ENCODE results near the gene NXN.
"Not testable (repeated sequence)": the region's sequence is repeated elsewhere in the genome, so short reads cannot be mapped to it uniquely, and the experiment has no call there.

NXN gene

DNA sequence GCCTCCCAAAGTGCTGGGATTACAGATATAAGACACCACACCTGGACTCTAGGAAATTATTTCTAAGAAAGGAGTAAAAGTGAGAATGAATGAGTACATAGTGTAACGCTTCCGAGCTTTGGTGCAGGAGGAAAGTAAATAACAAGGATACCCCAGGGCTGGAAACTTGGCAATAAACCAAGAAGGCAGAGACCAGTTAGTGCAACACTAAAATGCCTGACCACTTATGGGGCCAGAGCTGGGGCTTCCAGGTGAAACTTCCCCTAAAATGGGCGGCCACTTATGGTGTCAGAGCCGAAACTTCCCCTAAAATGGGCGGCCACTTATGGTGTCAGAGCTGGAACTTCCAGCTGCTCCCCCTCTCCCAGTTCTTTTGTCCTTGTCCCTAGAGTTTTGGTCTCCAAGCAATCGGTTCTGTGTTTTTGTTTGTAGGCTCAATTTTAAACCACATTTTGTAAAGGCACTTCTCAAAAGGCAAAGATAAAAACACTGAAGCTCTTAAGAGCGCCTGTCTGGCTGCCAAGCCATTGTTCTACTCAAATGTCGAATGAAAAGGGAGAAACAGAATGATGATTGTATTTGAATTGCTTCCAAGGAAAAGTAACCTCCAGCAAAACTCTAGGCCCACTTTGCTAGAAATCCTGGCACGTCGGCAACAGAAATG is 63.9 kb downstream of the NXN start:
- no peak for DNase-seq

DNA sequence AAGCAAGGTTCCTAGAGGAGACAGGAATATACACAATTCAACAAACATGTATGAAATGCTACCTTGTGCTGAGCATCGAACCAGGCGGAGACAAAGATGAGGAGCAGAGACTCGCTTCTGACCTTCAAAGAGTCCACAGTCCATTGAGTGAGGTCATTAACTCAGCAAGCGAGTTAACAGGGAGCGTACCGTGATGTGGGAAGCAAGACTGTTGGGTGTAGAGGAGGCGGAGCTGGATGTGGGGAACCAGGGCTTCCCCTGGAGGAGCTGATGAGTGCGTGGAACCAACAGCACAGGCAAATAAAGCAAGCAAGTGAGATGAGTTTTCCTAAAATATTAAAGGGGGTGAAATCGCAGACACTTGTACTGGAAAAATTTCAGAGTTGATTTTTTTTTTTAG is 65.0 kb downstream of the NXN start:
- DNase-seq = no peak

GRCh38 chr17:913207-913606 is 66.4 kb downstream of the NXN start:
- no peak for DNase-seq

- no peak for DNase-seq
These were observed 69.8 kb downstream of the NXN start for GRCh38 chr17:909642-910323.

GRCh38 chr17:907725-908124 is 71.9 kb downstream of the NXN start:
- DNase-seq = no peak

GRCh38 chr17:905708-906107 is 73.9 kb downstream of the NXN start:
- DNase-seq = not testable (repeated sequence)

DNA sequence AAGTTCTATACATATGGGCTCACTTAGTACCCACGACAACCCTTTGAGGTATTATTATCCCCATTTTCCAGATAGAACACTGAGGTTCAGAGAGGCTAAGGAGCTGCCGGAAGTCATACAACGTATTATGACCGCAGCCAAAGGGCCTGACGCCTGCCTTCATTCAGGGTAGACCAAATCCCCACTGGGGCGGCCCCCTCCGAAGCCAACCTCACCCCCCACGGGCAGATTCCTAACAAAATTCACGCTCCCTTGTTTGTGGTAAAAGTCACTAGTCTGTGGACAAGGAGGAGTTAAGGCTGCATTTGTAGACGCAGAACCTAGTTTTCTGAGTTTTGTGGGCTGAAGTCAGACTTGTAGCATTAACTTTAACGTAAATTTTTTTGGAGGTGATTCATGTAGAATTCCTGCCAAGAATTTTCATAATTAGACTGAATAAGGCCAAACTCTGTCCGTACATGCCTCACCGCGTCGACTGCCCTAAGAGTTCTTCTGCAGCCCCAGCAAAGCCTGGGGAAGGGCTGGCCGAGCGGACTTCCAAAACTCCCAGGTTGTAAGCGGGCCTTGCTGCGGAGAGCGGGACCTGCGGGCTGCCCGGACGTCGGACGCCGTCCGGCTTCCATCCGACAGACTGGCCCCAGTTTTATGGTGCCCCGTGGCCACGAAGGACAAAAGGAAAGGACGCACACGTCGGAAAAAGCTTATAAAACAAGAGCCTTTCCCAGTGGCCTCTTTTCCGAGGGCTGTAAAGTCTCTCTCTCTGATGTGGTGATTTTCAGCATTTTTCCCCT is 75.7 kb downstream of the NXN start:
- no peak for DNase-seq

DNA sequence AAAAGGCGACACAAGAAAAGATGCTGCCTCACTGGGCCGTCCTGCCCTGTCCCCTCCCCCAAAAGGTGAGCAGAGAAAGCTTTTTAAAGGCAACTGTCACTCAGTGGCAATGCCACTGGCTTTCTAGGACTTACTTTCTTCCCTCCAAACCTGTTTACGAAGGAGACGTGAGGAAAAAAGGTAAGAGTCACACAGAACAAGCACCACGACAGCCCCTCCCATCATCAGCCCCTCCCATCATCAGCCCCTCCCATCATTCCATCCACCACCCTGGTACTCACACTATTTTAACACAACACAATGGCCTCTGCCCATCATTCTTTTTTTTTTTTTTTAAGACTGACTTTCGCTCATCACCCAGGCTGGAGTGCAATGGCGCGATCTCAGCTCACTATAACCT is 77.1 kb downstream of the NXN start:
- no peak for DNase-seq

DNA sequence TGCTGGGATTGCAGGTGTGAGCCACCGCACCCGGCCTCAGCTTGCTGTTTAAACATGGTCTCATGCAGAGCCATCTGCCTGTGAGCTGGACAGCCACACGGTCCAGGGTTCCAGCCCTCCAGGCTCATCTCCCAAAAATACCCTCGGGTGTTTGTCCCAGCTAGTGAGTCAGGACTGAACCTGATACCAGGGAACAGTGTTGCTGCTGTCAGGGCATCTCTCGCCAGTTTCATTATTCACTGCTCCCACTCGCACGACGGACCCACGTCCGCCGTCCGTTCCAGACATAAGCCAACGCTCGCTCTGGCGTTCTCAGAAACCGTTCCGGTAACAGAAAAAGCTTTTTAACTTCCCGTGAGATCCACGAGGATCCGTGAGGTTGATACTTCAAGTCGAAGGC is 77.6 kb downstream of the NXN start:
- no peak for DNase-seq

GRCh38 chr17:901191-901950 is 78.2 kb downstream of the NXN start:
- no peak for DNase-seq

GRCh38 chr17:900336-900934 is 79.1 kb downstream of the NXN start:
- no peak for DNase-seq

- no peak for DNase-seq
These were observed 81.5 kb downstream of the NXN start for GRCh38 chr17:897970-898619.

DNA sequence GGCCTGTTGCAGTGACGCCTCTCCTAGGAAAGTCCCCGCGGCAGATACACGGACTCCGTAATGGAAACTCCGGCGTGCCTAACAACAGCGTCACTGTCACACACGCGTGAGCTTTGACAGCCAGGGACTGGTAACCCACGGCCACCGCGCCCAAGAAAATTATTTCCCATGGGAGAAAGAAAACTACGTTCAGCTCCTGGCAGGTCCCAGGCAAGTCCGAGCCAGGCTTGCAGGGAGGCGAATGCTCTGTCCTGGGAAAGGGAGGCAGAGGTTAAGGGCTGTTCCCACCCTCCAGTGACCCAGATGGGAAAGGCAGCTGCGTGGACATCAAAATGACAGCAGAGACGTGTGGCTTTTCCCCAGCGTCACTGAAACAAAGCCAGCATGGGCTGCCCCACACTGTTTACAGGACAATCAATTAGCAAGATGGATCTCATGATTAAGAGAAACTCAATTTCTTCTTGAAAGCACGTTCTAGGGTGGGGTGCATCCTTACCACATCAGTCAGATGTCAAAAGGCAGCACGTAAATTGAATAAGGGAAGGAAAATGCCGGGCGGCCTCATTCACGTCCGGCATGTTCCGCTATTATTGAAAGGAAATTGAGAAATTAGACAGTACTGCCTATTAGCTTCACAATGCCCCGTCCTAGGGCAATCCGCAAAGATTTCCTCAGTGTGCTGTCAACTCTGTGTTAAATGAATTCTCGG is 82.5 kb downstream of the NXN start:
- no peak for DNase-seq

DNA sequence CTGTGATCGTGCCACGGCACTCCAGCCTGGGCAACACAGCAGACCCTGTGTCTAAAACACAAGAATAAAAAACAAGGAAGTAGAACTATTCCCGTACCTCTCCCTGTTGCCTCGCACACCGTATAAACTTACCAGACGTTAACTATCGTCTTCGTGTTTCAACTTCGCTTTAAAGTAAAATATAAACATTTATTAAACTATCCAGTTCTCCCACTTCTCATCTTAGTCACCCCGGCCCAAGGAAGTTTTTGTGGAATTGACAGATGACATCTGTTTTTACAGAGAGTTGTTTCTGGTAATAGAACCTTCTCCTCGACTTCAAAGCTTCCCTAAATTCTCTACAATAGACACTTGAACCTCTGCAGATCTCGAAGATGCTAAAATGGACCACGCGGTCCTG is 83.1 kb downstream of the NXN start:
- no peak for DNase-seq

- DNase-seq = no peak
These were observed 86.6 kb downstream of the NXN start for GRCh38 chr17:892958-893357.

GRCh38 chr17:888998-889441 is 90.6 kb downstream of the NXN start:
- DNase-seq = peak in 1 of 2 donors; percentile 7

- DNase-seq = no peak
These were observed 91.9 kb downstream of the NXN start for GRCh38 chr17:887551-888209.

- no peak for DNase-seq
These were observed 93.5 kb downstream of the NXN start for GRCh38 chr17:885971-886571.

DNA sequence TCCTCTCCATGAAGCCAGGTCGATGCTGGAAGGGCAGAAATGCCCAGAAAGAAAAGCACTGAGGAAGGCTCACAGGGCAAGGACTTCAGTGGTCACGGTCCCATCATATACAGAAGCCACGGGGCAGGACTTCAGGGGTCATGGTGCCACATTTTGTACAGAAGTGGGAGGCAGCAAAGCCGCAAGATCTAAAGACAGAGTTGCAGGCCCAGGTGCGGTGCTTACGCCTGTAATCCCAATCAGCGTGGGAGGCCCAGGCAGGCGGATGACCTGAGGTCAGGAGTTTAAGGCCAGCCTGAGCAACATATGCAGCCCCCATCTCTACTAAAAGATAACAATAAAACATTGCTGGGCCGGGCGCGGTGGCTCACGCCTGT is 96.0 kb downstream of the NXN start:
- no peak for DNase-seq

DNA sequence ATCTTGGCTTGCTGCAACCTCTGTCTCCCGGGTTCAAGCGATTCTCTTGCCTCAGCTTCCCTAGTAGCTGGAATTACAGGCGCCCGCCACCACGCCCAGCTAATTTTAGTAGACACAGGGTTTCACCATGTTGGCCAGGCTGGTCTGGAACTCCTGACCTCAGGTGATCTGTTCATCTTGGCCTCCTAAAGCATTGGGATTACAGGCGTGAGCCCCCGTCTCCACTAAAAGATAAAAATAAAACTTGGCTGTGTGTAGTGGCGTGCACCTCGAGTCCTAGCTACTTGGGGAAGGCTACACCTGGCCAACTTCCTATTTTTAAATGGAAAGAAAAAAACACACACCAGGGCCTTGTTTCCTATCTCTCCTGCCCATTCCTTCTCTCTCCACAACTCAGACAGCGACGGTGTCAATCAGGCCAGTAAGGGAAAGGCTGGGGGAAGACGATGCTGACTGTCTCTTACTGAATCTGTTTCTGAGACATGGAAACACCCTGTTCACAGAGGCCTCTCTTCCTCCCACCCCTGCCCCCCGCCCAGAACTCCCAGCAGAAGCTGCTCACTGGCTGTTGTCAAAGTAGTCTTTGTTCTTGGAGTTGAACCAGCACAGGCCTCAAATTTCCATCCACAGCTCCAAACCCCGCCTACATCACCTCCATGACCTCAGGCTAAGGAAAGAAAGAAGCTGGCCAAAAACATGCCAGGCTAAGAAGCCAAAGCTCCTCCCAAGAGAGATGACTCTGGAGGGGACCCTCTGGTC is 96.6 kb downstream of the NXN start:
- DNase-seq = no peak
